SU-DHL-6 (cell line): ENCODE measurements around the gene LBX1.

ENCODE experiments used
- H2AFZ ChIP-seq: fragments of 200-600 bp; sonication (generic); 2 replicates; pipeline ENCODE4 v1.6.1; 2014; ENCODE audit warnings: low read depth, mild to moderate bottlenecking, moderate library complexity, mixed read lengths, antibody characterized with exemption, low read length; ENCODE audit not compliant: severe bottlenecking
- H3F3A ChIP-seq: fragments of 200-600 bp; shearing (Covaris generic); 2 replicates; pipeline ENCODE4 v1.6.0; 2016; ENCODE audit warnings: antibody characterized with exemption, mild to moderate bottlenecking; ENCODE audit not compliant: insufficient read depth
- H3K27ac ChIP-seq: fragments of 200-600 bp; sonication (generic); 2 replicates; pipeline ENCODE4 v1.5.1; 2016; ENCODE audit warnings: low read depth, mild to moderate bottlenecking, low read length, moderate library complexity, mixed read lengths
- H3K27me3 ChIP-seq: fragments of 200-600 bp; sonication (generic), shearing (Covaris generic); 2 replicates; pipeline ENCODE4 v1.6.0; 2014; ENCODE audit warnings: mild to moderate bottlenecking, low read length
- H3K36me3 ChIP-seq: fragments of 200-600 bp; sonication (generic); 2 replicates; pipeline ENCODE4 v1.6.1; 2014; ENCODE audit warnings: mild to moderate bottlenecking, low read length, mixed read lengths
- H3K4me2 ChIP-seq: fragments of 300-600, 200-600 bp; shearing (Covaris generic), sonication (generic); 2 replicates; pipeline ENCODE4 v1.6.0; 2014; ENCODE audit warnings: low read length, low read depth, mild to moderate bottlenecking; ENCODE audit not compliant: poor library complexity, severe bottlenecking
- H3K4me3 ChIP-seq: fragments of 200-600 bp; sonication (generic); 2 replicates; pipeline ENCODE4 v1.5.1; 2014; ENCODE audit warnings: antibody characterized with exemption, low read length, mild to moderate bottlenecking, mixed read lengths; ENCODE audit not compliant: insufficient read depth, poor library complexity, severe bottlenecking
- H3K79me2 ChIP-seq: fragments of 200-600 bp; sonication (generic); 2 replicates; pipeline ENCODE4 v1.6.1; 2014; ENCODE audit warnings: mild to moderate bottlenecking, low read length, moderate library complexity; ENCODE audit not compliant: insufficient read depth
- H3K9ac ChIP-seq: fragments of 200-600 bp; sonication (generic); 2 replicates; pipeline ENCODE4 v1.7.0; 2014; ENCODE audit warnings: mild to moderate bottlenecking, low read length
- H3K9me2 ChIP-seq: fragments of 200-600 bp; sonication (generic); replicated peaks from 2 replicates; pipeline ENCODE4 v1.6.1; 2014; ENCODE audit warnings: low read length; ENCODE audit not compliant: insufficient read depth
- H3K9me3 ChIP-seq: fragments of 200-600 bp; sonication (generic); 2 replicates; pipeline ENCODE4 v1.6.1; 2014; ENCODE audit warnings: low read length, mixed read lengths; ENCODE audit not compliant: insufficient read depth
- H4K20me1 ChIP-seq: fragments of 200-600 bp; sonication (generic); 2 replicates; pipeline ENCODE4 v1.6.1; 2014; ENCODE audit warnings: low read depth, mild to moderate bottlenecking, antibody characterized with exemption, low read length, moderate library complexity, mixed read lengths
- CTCF ChIP-seq: fragments of 200-600 bp; sonication (generic); IDR thresholded peaks from one replicate; pipeline ENCODE4 v1.5.1; 2017; ENCODE audit warnings: antibody characterized with exemption, mild to moderate bottlenecking, low read length, moderate library complexity; ENCODE audit not compliant: insufficient read depth, poor library complexity, severe bottlenecking
- EZH2phosphoT487 ChIP-seq: fragments of 200-600 bp; sonication (generic), shearing (Covaris generic); conservative IDR thresholded peaks from 2 replicates; pipeline ENCODE4 v1.6.1; 2018; ENCODE audit warnings: mild to moderate bottlenecking, antibody characterized with exemption, low read length, moderate library complexity, mixed read lengths

Gene LBX1

DNA sequence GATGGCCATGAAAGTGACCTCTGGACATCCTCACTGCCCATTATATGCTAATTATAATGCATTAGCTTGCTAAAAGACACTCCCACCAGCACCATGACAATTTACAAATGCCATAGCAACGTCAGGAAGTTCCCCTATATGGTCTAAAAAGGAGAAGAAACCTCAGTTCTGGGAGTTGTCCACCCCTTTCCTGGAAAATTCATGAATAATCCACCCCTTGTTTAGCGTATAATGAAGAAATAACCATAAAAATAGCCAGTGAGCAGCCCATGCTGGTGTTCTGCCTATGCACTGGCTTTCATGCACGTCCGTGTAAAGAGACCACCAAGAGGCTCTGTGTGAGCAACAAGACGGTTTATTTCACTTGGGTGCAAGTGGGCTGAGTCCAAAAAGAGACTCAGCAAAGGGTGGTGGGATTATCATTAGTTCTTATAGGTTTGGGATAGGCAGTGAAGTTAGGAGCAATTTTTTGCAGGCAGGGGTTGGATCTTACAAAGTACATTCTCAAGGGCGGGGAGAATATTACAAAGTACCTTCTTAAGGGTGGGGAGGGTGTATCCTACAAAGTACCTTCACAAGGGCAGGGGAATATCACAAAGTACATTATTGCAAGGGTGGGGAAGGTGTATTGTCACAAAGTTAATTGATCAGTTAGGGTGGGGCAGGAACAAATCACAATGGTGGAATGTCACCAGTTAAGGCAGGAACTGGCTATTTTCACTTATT, 45.6 kb downstream of the LBX1 start:
- Histone ChIP-seq H2AFZ (no peak overlapping the region), H3K36me3 (no peaks in the 10 kb centered on the region), H3K27ac (no peak overlapping the region), H3K9me3 (no peaks in the 10 kb centered on the region), H3K4me2 (no peak overlapping the region), H3F3A (no peaks in the 10 kb centered on the region), H3K9me2 (no peaks in the 10 kb centered on the region), H4K20me1 (no peaks in the 10 kb centered on the region), H3K27me3 (no peaks in the 10 kb centered on the region), H3K9ac (no peak overlapping the region), H3K4me3 (no peak overlapping the region), H3K79me2 (no peaks in the 10 kb centered on the region)
- TF ChIP-seq EZH2phosphoT487 (no peak), CTCF (no peak)

DNA sequence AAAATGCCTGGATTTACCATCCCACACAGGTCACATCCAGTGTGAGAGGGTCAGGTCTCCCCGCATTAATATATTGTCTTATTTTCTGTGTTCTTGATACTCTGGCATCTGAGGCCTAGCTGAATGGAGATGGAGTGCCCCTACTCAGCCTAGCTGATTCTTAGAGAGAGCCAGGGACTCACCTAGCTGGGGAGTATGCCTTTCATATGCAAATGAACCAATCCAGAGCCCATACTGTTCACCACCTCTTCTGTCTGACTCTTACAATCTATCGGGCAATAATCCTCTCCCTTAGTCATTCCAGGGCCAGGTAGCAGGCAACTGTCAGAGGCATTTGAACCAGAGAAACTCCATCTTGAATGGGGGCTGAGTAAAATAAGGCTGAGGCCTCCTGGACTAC, 46.3 kb downstream of the LBX1 start:
- no peaks in the 10 kb centered on the region for H3F3A ChIP-seq
- no peak for TF ChIP-seq CTCF
- no peak for TF ChIP-seq EZH2phosphoT487
- H3K4me2 ChIP-seq, result no peak overlapping the region
- no peaks in the 10 kb centered on the region for H3K9me2 ChIP-seq
- H3K36me3 ChIP-seq, result no peaks in the 10 kb centered on the region
- no peak overlapping the region for H3K4me3 ChIP-seq
- H3K79me2 ChIP-seq, result no peaks in the 10 kb centered on the region
- H3K27me3 ChIP-seq, result no peaks in the 10 kb centered on the region
- no peaks in the 10 kb centered on the region for H3K9me3 ChIP-seq
- H3K27ac ChIP-seq, result no peak overlapping the region
- H4K20me1 ChIP-seq, result no peaks in the 10 kb centered on the region
- no peak overlapping the region for H2AFZ ChIP-seq
- no peak overlapping the region for H3K9ac ChIP-seq
